H1 (cell line): ENCODE results near the gene COL6A3.

ENCODE experiments used
- CBX5 ChIP-seq: fragments of 300-800, 300-1000 bp; sonication (generic); IDR thresholded peaks from 2 replicates; pipeline ENCODE4 v1.7.1; 2016; ENCODE audit warnings: antibody characterized with exemption, low read length, low read depth
- CTCF ChIP-seq, 3 experiments: IDR thresholded peaks; 1 replicate in 2 of 3; 2 replicates in 1 of 3; pipeline versions ENCODE4 v1.5.1 to v1.6.1; 2011; ENCODE audit warnings: low read length in 3 of 3, mild to moderate bottlenecking in 3 of 3, inconsistent platforms in 2 of 3, low read depth in 1 of 3, moderate library complexity in 1 of 3; ENCODE audit not compliant: insufficient read depth in 1 of 3; ENCODE audit errors: control extremely low read depth in 1 of 3
- EP300 ChIP-seq, 2 experiments: IDR thresholded peaks; 1 replicate in 1 of 2; 2 replicates in 1 of 2; pipeline ENCODE4 v1.6.1; 2011 to 2012; ENCODE audit warnings: low read depth in 2 of 2, low read length in 2 of 2, mild to moderate bottlenecking in 2 of 2, borderline replicate concordance in 1 of 2, inconsistent platforms in 1 of 2, moderate library complexity in 1 of 2
- EZH2 ChIP-seq: fragments of 200-600 bp; sonication (generic); IDR thresholded peaks from 2 replicates; pipeline ENCODE4 v1.7.1; 2012; ENCODE audit warnings: low read depth, mild to moderate bottlenecking, moderate library complexity, low read length, inconsistent platforms; ENCODE audit not compliant: severe bottlenecking
- POLR2AphosphoS5 ChIP-seq: IDR thresholded peaks from 2 replicates; pipeline ENCODE4 v1.6.1; 2011; ENCODE audit warnings: low read depth, low read length
- RFX5 ChIP-seq: IDR thresholded peaks from 2 replicates; pipeline ENCODE4 v1.6.1; 2011; ENCODE audit warnings: low read depth, low read length, improper control_type of control experiment, borderline replicate concordance
- TAF7 ChIP-seq: optimal IDR thresholded peaks from 2 replicates; pipeline ENCODE3; 2011; ENCODE audit warnings: low read depth, mild to moderate bottlenecking, inconsistent platforms, low read length, moderate library complexity, borderline replicate concordance

GRCh38 chr2:237452861-237453260, 38.9 kb upstream of the COL6A3 start:
- TF ChIP-seq CTCF (IDR thresholded peaks at IDR 0.05; ENCODE audit: control extremely low read depth in 1 of 3, insufficient read depth in 1 of 3, low read depth in 1 of 3, low read length in 3 of 3) (no peak), RFX5 (no peak), TAF7 (no peak), POLR2AphosphoS5 (no peak), CBX5 (no peak), EZH2 (no peak), EP300 (IDR thresholded peaks at IDR 0.05; ENCODE audit: borderline replicate concordance in 1 of 2, low read depth in 2 of 2, low read length in 2 of 2) (no peak)
